Hepatocyte (in vitro differentiated cells): ENCODE results near the gene PID1.

Experiments
- CTCF ChIP-seq: fragments of 200-600 bp; sonication (generic); IDR thresholded peaks from 2 replicates; pipeline ENCODE4 v1.5.1; 2016; ENCODE audit warnings: antibody characterized with exemption, mild to moderate bottlenecking; ENCODE audit not compliant: poor library complexity
- EZH2 ChIP-seq: fragments of 200-600 bp; sonication (generic); IDR thresholded peaks from 2 replicates; pipeline ENCODE4 v1.6.1; 2016; ENCODE audit warnings: antibody characterized with exemption, mild to moderate bottlenecking, borderline replicate concordance

GRCh38 chr2:229032608-229033234 lies 238.4 kb downstream of the PID1 start:
- TF ChIP-seq CTCF (no peak), EZH2 (no peak)
